SK-N-SH (cell line): ENCODE measurements around the gene CSNK2B. TPM values are rescaled to one million over a fixed set of nuclear protein-coding genes. Genes with fewer than 3 reads are reported as not detected.

ENCODE experiments used
- CTCF ChIA-PET: fragments of 300-600, 350-600 bp; formaldehyde crosslinking; extraction: SDS; loops from one replicate; lab custom pipeline; 2021; lab: Yijun Ruan, JAX
- POLR2A ChIA-PET: fragments of 350-600 bp; sonication (Branson Sonifier 250); formaldehyde crosslinking; extraction: SDS; loops from one replicate; lab custom pipeline; 2020; ENCODE audit warnings: antibody characterized with exemption, inconsistent platforms; lab: Yijun Ruan, JAX
- DNase-seq: peaks from one replicate; pipeline ENCODE4 v3.0.0; 2012
- H2AFZ ChIP-seq: fragments of 200-600 bp; sonication (generic); 2 replicates; pipeline ENCODE4 v1.8.1; 2016; ENCODE audit warnings: antibody characterized with exemption, mild to moderate bottlenecking, low read depth
- H3F3A ChIP-seq: fragments of 200-600 bp; sonication (generic); replicated peaks from 2 replicates; pipeline ENCODE3; 2016; ENCODE audit warnings: antibody characterized with exemption, mild to moderate bottlenecking; ENCODE audit not compliant: insufficient read depth
- H3K27ac ChIP-seq, 2 experiments: fragments of 200-500 bp in 1 of 2; fragments of 200-600 bp in 1 of 2; sonication (Bioruptor generic) in 1 of 2; sonication (generic), shearing (Covaris generic) in 1 of 2; 2 replicates each; pipeline versions ENCODE4 v1.5.1 to v1.6.1; 2014 to 2016; ENCODE audit warnings: low read depth in 2 of 2, inconsistent platforms in 1 of 2, low read length in 1 of 2, mild to moderate bottlenecking in 1 of 2, mixed read lengths in 1 of 2
- H3K27me3 ChIP-seq: fragments of 200-600 bp; sonication (generic), shearing (Covaris generic); 2 replicates; pipeline ENCODE4 v1.6.1; 2016; ENCODE audit warnings: mixed run types; ENCODE audit not compliant: insufficient read depth
- H3K36me3 ChIP-seq, 2 experiments: fragments of 200-500 bp in 1 of 2; fragments of 200-600 bp in 1 of 2; sonication (Bioruptor generic) in 1 of 2; sonication (generic) in 1 of 2; replicated peaks in 1 of 2; 2 replicates each; pipeline versions ENCODE3 to v1.5.1; 2014 to 2016; ENCODE audit warnings: low read length in 1 of 2, mild to moderate bottlenecking in 1 of 2; ENCODE audit not compliant: insufficient read depth in 2 of 2, control insufficient read depth in 1 of 2
- H3K4me1 ChIP-seq, 2 experiments: fragments of 200-500 bp in 1 of 2; fragments of 200-600 bp in 1 of 2; sonication (Bioruptor generic) in 1 of 2; sonication (generic), shearing (Covaris generic) in 1 of 2; 2 replicates each; pipeline versions ENCODE4 v1.5.1 to v1.6.1; 2014 to 2016; ENCODE audit warnings: low read depth in 1 of 2, low read length in 1 of 2, mixed run types in 1 of 2; ENCODE audit not compliant: insufficient read depth in 2 of 2, control insufficient read depth in 1 of 2
- H3K4me2 ChIP-seq: fragments of 200-600 bp; sonication (generic), shearing (Covaris generic); 2 replicates; pipeline ENCODE4 v1.6.1; 2017; ENCODE audit warnings: mixed run types
- H3K4me3 ChIP-seq, 2 experiments: fragments of 200-500 bp in 1 of 2; fragments of 200-600 bp in 1 of 2; sonication (Bioruptor generic) in 1 of 2; sonication (generic), shearing (Covaris generic) in 1 of 2; 2 replicates each; pipeline versions ENCODE4 v1.5.1 to v1.8.1; 2014 to 2016; ENCODE audit warnings: low read depth in 2 of 2, inconsistent platforms in 1 of 2, low read length in 1 of 2, mild to moderate bottlenecking in 1 of 2, mixed read lengths in 1 of 2, moderate library complexity in 1 of 2
- H3K79me2 ChIP-seq: fragments of 200-600 bp; sonication (generic); 2 replicates; pipeline ENCODE4 v1.8.1; 2017; ENCODE audit warnings: mild to moderate bottlenecking; ENCODE audit not compliant: insufficient read depth
- H3K9ac ChIP-seq: fragments of 200-600 bp; sonication (generic); 2 replicates; pipeline ENCODE4 v1.6.1; 2017; ENCODE audit warnings: mixed run types
- H3K9me2 ChIP-seq: fragments of 200-600 bp; sonication (generic); 2 replicates; pipeline ENCODE4 v1.6.1; 2017; ENCODE audit warnings: mixed run types
- H3K9me3 ChIP-seq: fragments of 200-600 bp; sonication (generic); 2 replicates; pipeline ENCODE4 v1.6.1; 2017; ENCODE audit warnings: mixed run types, mild to moderate bottlenecking, moderate library complexity
- H4K20me1 ChIP-seq: fragments of 200-600 bp; sonication (generic); 2 replicates; pipeline ENCODE4 v1.6.1; 2017; ENCODE audit warnings: mild to moderate bottlenecking, mixed run types; ENCODE audit not compliant: insufficient read depth
- CHD2 ChIP-seq: fragments of 150-350 bp; IDR thresholded peaks from 2 replicates; pipeline ENCODE4 v1.6.1; 2018; ENCODE audit warnings: low read length; ENCODE audit not compliant: partially characterized antibody
- EZH2phosphoT487 ChIP-seq: fragments of 200-600 bp; sonication (generic); IDR thresholded peaks from 2 replicates; pipeline ENCODE4 v1.6.1; 2017; ENCODE audit warnings: low read depth, mixed run types, mild to moderate bottlenecking, antibody characterized with exemption, moderate library complexity, borderline replicate concordance
- MEF2A ChIP-seq: IDR thresholded peaks from 2 replicates; pipeline ENCODE4 v1.4.0; 2012; ENCODE audit warnings: low read depth, borderline replicate concordance
- NRF1 ChIP-seq: IDR thresholded peaks from 2 replicates; pipeline ENCODE4 v1.6.1; 2012; ENCODE audit warnings: low read depth, mild to moderate bottlenecking, low read length
- POLR2AphosphoS5 ChIP-seq: IDR thresholded peaks from 2 replicates; pipeline ENCODE4 v1.6.1; 2012; ENCODE audit warnings: low read depth, low read length
- REST ChIP-seq: IDR thresholded peaks from 2 replicates; pipeline ENCODE4 v1.6.1; 2012; ENCODE audit warnings: mild to moderate bottlenecking, low read depth, low read length, moderate library complexity
- RFX5 ChIP-seq: IDR thresholded peaks from 2 replicates; pipeline ENCODE4 v1.6.1; 2012; ENCODE audit warnings: mild to moderate bottlenecking, improper control_type of control experiment, low read length
- RXRA ChIP-seq: IDR thresholded peaks from 2 replicates; pipeline ENCODE4 v1.4.0; 2012; ENCODE audit warnings: low read depth, mild to moderate bottlenecking, borderline replicate concordance
- TCF12 ChIP-seq: IDR thresholded peaks from 2 replicates; pipeline ENCODE4 v1.4.0; 2012
- WGBS: methylation state at CpG from one replicate; pipeline ENCODE4 v1.1.6; 2017; ENCODE audit warnings: low lambda C conversion rate; 5-methylcytosine and 5-hydroxymethylcytosine counted together
- polyA plus RNA-seq, 3 experiments: library from polyadenylated mRNA; depleted of rRNA; stranded (reverse); fragments of >200 nt; gene quantifications; 2 replicates each; pipeline ENCODE4 v1.2.3, GENCODE V29; 2012
- TF ChIP-seq, protein P1 (sequence below): IDR thresholded peaks from 2 replicates; pipeline ENCODE4 v1.4.0; 2012; ENCODE audit warnings: low read depth, borderline replicate concordance
- TF ChIP-seq, protein P2 (sequence below): fragments of 150-350 bp; IDR thresholded peaks from 2 replicates; pipeline ENCODE4 v1.6.1; 2017; ENCODE audit warnings: antibody characterized with exemption, low read length, low read depth, borderline replicate concordance

CSNK2B gene
- polyA plus RNA-seq, 1 of the 3 experiments (the other 2 are of a cell fraction), result 101 TPM

- H3K9me3 ChIP-seq, result no peaks in the 10 kb centered on the region
- CTCF ChIA-PET, result interaction anchor here (1.0 kb wide), 1 partner anchor 10 kb away, joined by 4 read pairs; no protein-coding TSS in a partner anchor
- H3K36me3 ChIP-seq, result peaks cover 60 to 98% of the 10 kb centered on the region in 2 experiments
- H3K79me2 ChIP-seq, result peaks cover 25% of the 10 kb centered on the region; the same call in 1 of the 2 replicates
- WGBS, result 94% methylated on average over 30 of the region's 32 CpGs
- H3K9me2 ChIP-seq, result no peaks in the 10 kb centered on the region
- no peak overlapping the region; a peak in 1 of 4 replicates for H3K27ac ChIP-seq
- TF ChIP-seq RXRA (no peak), RFX5 (no peak), MEF2A (no peak)
- peaks cover 19% of the 10 kb centered on the region; the same call in 1 of the 2 replicates for H4K20me1 ChIP-seq
- peaks cover 32% of the 10 kb centered on the region for H3F3A ChIP-seq
- H3K27me3 ChIP-seq, result no peaks in the 10 kb centered on the region
- no peak overlapping the region for H3K4me3 ChIP-seq
- DNase-seq, result peak; percentile 42
- H3K4me1 ChIP-seq, result no peaks in the 10 kb centered on the region; a peak in 1 of 4 replicates
- POLR2A ChIA-PET, result no interaction called here
- no peak overlapping the region for H3K9ac ChIP-seq
- no peak overlapping the region for H3K4me2 ChIP-seq
- no peak overlapping the region for H2AFZ ChIP-seq
Measured at GRCh38 chr6:31631681-31632278, 34.1 kb upstream of the CSNK2B start.

DNA sequence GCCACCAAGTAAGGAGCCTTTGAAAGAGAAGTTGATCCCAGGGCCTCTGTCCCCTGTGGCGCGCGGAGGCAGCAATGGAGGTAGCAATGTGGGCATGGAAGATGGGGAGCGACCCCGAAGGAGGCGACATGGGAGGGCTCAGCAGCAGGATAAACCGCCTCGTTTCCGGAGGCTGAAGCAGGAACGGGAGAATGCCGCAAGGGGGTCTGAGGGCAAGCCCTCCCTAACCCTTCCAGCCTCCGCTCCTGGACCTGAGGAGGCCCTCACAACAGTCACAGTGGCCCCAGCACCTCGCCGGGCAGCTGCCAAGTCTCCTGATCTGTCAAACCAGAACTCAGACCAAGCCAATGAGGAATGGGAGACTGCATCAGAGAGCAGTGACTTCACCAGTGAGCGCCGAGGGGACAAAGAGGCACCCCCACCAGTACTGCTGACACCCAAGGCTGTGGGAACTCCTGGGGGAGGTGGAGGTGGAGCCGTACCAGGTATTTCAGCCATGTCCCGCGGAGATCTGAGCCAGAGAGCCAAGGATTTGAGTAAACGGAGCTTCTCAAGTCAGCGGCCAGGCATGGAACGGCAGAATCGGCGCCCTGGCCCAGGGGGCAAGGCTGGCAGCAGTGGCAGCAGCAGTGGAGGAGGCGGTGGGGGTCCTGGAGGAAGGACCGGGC lies 33.5 kb upstream of the CSNK2B start:
- Histone ChIP-seq H2AFZ (no peak overlapping the region), H3K4me1 (no peaks in the 10 kb centered on the region; a peak in 1 of 4 replicates), H3K36me3 (peaks cover 53 to 97% of the 10 kb centered on the region in 2 experiments), H3K4me3 (no peak overlapping the region), H3K9me3 (no peaks in the 10 kb centered on the region), H3F3A (peaks cover 36% of the 10 kb centered on the region), H3K27me3 (no peaks in the 10 kb centered on the region), H3K27ac (peak overlapping the region in 1 of 2 experiments; percentile 1; a peak in 2 of 4 replicates), H3K79me2 (peaks cover 19% of the 10 kb centered on the region; the same call in 1 of the 2 replicates), H3K9me2 (no peaks in the 10 kb centered on the region), H3K9ac (no peak overlapping the region), H3K4me2 (no peak overlapping the region), H4K20me1 (peaks cover 19% of the 10 kb centered on the region; the same call in 1 of the 2 replicates)
- 93% methylated on average over 26 of the region's 26 CpGs for WGBS
- POLR2A ChIA-PET, result interaction anchor here (1.0 to 1.1 kb wide), 2 partner anchors 19 to 28 kb away, joined by 3 read pairs; partner anchors contain the start of gene C6orf47
- CTCF ChIA-PET, result interaction anchor here (1.4 kb wide), 1 partner anchor 11 kb away, joined by 4 read pairs; no protein-coding TSS in a partner anchor
- DNase-seq, result peak; percentile 22
- TF ChIP-seq EZH2phosphoT487, result no peak
- TF ChIP-seq POLR2AphosphoS5, result 0 out of 2 replicates have a peak, but pooled peaks have one; percentile 9

GRCh38 chr6:31633447-31633846 lies 32.4 kb upstream of the CSNK2B start:
- no peaks in the 10 kb centered on the region for H3K9me3 ChIP-seq
- peak; percentile 18 for DNase-seq
- 98% methylated on average over 5 of the region's 7 CpGs for WGBS
- peaks cover 43% of the 10 kb centered on the region for H3F3A ChIP-seq
- POLR2A ChIA-PET, result interaction anchor here (1.0 to 1.3 kb wide), 4 partner anchors 10 to 27 kb away, joined by 3 to 11 read pairs (median 4); partner anchors contain the start of gene C6orf47
- H3K27me3 ChIP-seq, result no peaks in the 10 kb centered on the region
- peaks cover 44 to 96% of the 10 kb centered on the region in 2 experiments for H3K36me3 ChIP-seq
- no peak overlapping the region for H2AFZ ChIP-seq
- H3K9me2 ChIP-seq, result no peaks in the 10 kb centered on the region
- H3K27ac ChIP-seq, result no peak overlapping the region; a peak in 1 of 4 replicates
- no peak overlapping the region for H3K4me3 ChIP-seq
- H3K79me2 ChIP-seq, result peaks cover 19% of the 10 kb centered on the region; the same call in 1 of the 2 replicates
- no peaks in the 10 kb centered on the region; a peak in 1 of 4 replicates for H3K4me1 ChIP-seq
- no peak overlapping the region for H3K4me2 ChIP-seq
- H3K9ac ChIP-seq, result no peak overlapping the region
- peaks cover 19% of the 10 kb centered on the region; the same call in 1 of the 2 replicates for H4K20me1 ChIP-seq
- CTCF ChIA-PET, result interaction anchor here (0.6 to 1.4 kb wide), 3 partner anchors 10 to 416 kb away, joined by 3 to 4 read pairs (median 4); no protein-coding TSS in a partner anchor
- TF ChIP-seq NRF1 (no peak), CHD2 (no peak), REST (no peak), TCF12 (no peak)
- TF ChIP-seq, protein P1, sequence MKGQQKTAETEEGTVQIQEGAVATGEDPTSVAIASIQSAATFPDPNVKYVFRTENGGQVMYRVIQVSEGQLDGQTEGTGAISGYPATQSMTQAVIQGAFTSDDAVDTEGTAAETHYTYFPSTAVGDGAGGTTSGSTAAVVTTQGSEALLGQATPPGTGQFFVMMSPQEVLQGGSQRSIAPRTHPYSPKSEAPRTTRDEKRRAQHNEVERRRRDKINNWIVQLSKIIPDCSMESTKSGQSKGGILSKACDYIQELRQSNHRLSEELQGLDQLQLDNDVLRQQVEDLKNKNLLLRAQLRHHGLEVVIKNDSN, result no peak
- TF ChIP-seq, protein P2, sequence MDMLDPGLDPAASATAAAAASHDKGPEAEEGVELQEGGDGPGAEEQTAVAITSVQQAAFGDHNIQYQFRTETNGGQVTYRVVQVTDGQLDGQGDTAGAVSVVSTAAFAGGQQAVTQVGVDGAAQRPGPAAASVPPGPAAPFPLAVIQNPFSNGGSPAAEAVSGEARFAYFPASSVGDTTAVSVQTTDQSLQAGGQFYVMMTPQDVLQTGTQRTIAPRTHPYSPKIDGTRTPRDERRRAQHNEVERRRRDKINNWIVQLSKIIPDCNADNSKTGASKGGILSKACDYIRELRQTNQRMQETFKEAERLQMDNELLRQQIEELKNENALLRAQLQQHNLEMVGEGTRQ, result no peak
